Measurements from ENCODE around the gene CNGB1. TPM values are rescaled to one million over a fixed set of nuclear protein-coding genes. Genes with fewer than 3 reads are reported as not detected.

Gene CNGB1
- total and polyA plus RNA-seq, 4 donors: under 0.01 TPM; not detected in 2

- DNase-seq (ENCODE audit: low spot score): no peak
- 88% methylated on average over 7 of the region's 7 CpGs for WGBS
Observed at GRCh38 chr16:57981636-57982035, 10.7 kb upstream of the CNGB1 start.

More at GRCh38 chr16:57981636-57982035, 10.7 kb upstream of the CNGB1 start:
- Histone ChIP-seq H3K9ac (ENCODE audit: low read depth in 1 of 2, low read length in 2 of 2) (no peak overlapping the region), H3K36me3 (ENCODE audit: control insufficient read depth in 4 of 4, insufficient read depth in 3 of 4, low read depth in 1 of 4, low read length in 3 of 4) (no peaks in the 10 kb centered on the region), H3K4me3 (ENCODE audit: low read depth in 1 of 3, low read length in 3 of 3) (no peak overlapping the region), H3K9me3 (ENCODE audit: control insufficient read depth in 4 of 4, low read length in 3 of 4) (no peaks in the 10 kb centered on the region), H3K27me3 (ENCODE audit: control insufficient read depth in 4 of 4, insufficient read depth in 4 of 4, low read length in 3 of 4) (no peaks in the 10 kb centered on the region), H3K4me1 (ENCODE audit: control insufficient read depth in 4 of 4, insufficient read depth in 4 of 4, low read length in 3 of 4) (peaks cover 0 to 10% (median 6%) of the 10 kb centered on the region in 4 donors), H3K27ac (ENCODE audit: low read depth in 1 of 2, low read length in 2 of 2) (no peak overlapping the region)
- TF ChIP-seq HNF4A (conservative IDR thresholded peaks at IDR 0.05): no peak
- no peak for TF ChIP-seq JUND (IDR thresholded peaks at IDR 0.05)
- no peak for TF ChIP-seq GABPA (IDR thresholded peaks at IDR 0.05 in 1 of 2, conservative IDR thresholded peaks at IDR 0.05 in 1 of 2)
- TF ChIP-seq FOXA1 (IDR thresholded peaks at IDR 0.05): no peak
- no peak for TF ChIP-seq REST (IDR thresholded peaks at IDR 0.05)
- TF ChIP-seq FOXA2 (IDR thresholded peaks at IDR 0.05): no peak
- TF ChIP-seq NR2F2 (IDR thresholded peaks at IDR 0.05): no peak
- TF ChIP-seq YY1 (IDR thresholded peaks at IDR 0.05): no peak
- TF ChIP-seq HNF4G (IDR thresholded peaks at IDR 0.05): no peak
- no peak for TF ChIP-seq SP1 (IDR thresholded peaks at IDR 0.05)
- no peak for TF ChIP-seq ZBTB33 (IDR thresholded peaks at IDR 0.05)
- TF ChIP-seq MAX (IDR thresholded peaks at IDR 0.05): no peak
- TF ChIP-seq EGR1 (IDR thresholded peaks at IDR 0.05; ENCODE audit: low read depth in 2 of 2): no peak
- TF ChIP-seq CTCF (IDR thresholded peaks at IDR 0.05; ENCODE audit: low read depth, low read length, missing input control): no peak

Data from liver (tissue), 9 donors.